Left hindlimb (tissue), 1 donor: ENCODE measurements around the gene RAVER2.
"Not testable (repeated sequence)": the region's sequence is repeated elsewhere in the genome, so short reads cannot be mapped to it uniquely, and the experiment has no call there.

ENCODE experiments used
- DNase-seq: peaks from one replicate; pipeline ENCODE4 v3.0.0-alpha.2; 2018

Gene RAVER2

GRCh38 chr1:64820572-64820971, 75.7 kb downstream of the RAVER2 start:
- not testable (repeated sequence) for DNase-seq

- no peak for DNase-seq
Observed at GRCh38 chr1:64822621-64823020, 77.7 kb downstream of the RAVER2 start.

GRCh38 chr1:64823691-64824476, 79.0 kb downstream of the RAVER2 start:
- peak; percentile 64 for DNase-seq

GRCh38 chr1:64826991-64827390, 82.1 kb downstream of the RAVER2 start:
- no peak for DNase-seq

GRCh38 chr1:64828829-64829228, 84.0 kb downstream of the RAVER2 start:
- DNase-seq = no peak

GRCh38 chr1:64829411-64830029, 84.6 kb downstream of the RAVER2 start:
- no peak for DNase-seq

GRCh38 chr1:64830030-64830651, 85.3 kb downstream of the RAVER2 start:
- DNase-seq = no peak

GRCh38 chr1:64834734-64835133, 89.9 kb downstream of the RAVER2 start:
- no peak for DNase-seq

GRCh38 chr1:64836802-64837201, 91.9 kb downstream of the RAVER2 start:
- DNase-seq = no peak

- no peak for DNase-seq
Observed at GRCh38 chr1:64838486-64838885, 93.6 kb downstream of the RAVER2 start.

- DNase-seq = no peak
Observed at GRCh38 chr1:64839261-64839660, 94.4 kb downstream of the RAVER2 start.

GRCh38 chr1:64839732-64840405, 95.0 kb downstream of the RAVER2 start:
- DNase-seq = no peak

GRCh38 chr1:64841330-64842065, 96.6 kb downstream of the RAVER2 start:
- no peak for DNase-seq

- DNase-seq = no peak
Observed at GRCh38 chr1:64842224-64842623, 97.3 kb downstream of the RAVER2 start.

- no peak for DNase-seq
Observed at GRCh38 chr1:64843675-64844074, 98.8 kb downstream of the RAVER2 start.

GRCh38 chr1:64844175-64844574, 99.3 kb downstream of the RAVER2 start:
- no peak for DNase-seq

- no peak for DNase-seq
Observed at GRCh38 chr1:64844609-64845008, 99.7 kb downstream of the RAVER2 start.

- no peak for DNase-seq
Observed at GRCh38 chr1:64845831-64846425, 101.1 kb downstream of the RAVER2 start.

- DNase-seq = no peak
Observed at GRCh38 chr1:64846573-64847430, 101.9 kb downstream of the RAVER2 start.

- no peak for DNase-seq
Observed at GRCh38 chr1:64847666-64848065, 102.8 kb downstream of the RAVER2 start.

GRCh38 chr1:64848136-64848535, 103.3 kb downstream of the RAVER2 start:
- DNase-seq = no peak
